HEK293T (cell line): ENCODE data around the gene C1orf105.
"Not testable (repeated sequence)": the region's sequence is repeated elsewhere in the genome, so short reads cannot be mapped to it uniquely, and the experiment has no call there.

Source experiments
- CTCF ChIA-PET: fragments of 350-600 bp; formaldehyde crosslinking; extraction: SDS; loops from one replicate; lab custom pipeline; 2021; ENCODE audit warnings: antibody characterized with exemption, inconsistent platforms; lab: Yijun Ruan, JAX
- POLR2A ChIA-PET: fragments of 350-600 bp; formaldehyde crosslinking; extraction: SDS; loops from one replicate; lab custom pipeline; 2020; ENCODE audit warnings: antibody characterized with exemption, inconsistent platforms; lab: Yijun Ruan, JAX
- DNase-seq: peaks from one replicate; pipeline ENCODE4 v3.0.0; 2012; ENCODE audit warnings: mixed read lengths; ENCODE audit errors: extremely low spot score
- ARNT ChIP-seq: fragments of 450-650 bp; IDR thresholded peaks from 2 replicates; pipeline ENCODE4 v1.6.1; 2017; ENCODE audit warnings: mild to moderate bottlenecking
- BHLHE40 ChIP-seq: fragments of 450-650 bp; IDR thresholded peaks from 2 replicates; pipeline ENCODE4 v1.6.1; 2016; ENCODE audit warnings: mild to moderate bottlenecking, moderate library complexity, borderline replicate concordance
- CTBP1 ChIP-seq: fragments of 450-650 bp; IDR thresholded peaks from 2 replicates; pipeline ENCODE4 v1.6.1; 2016; ENCODE audit warnings: borderline replicate concordance
- ELF4 ChIP-seq: fragments of 450-650 bp; IDR thresholded peaks from 2 replicates; pipeline ENCODE4 v1.6.1; 2017; ENCODE audit warnings: antibody characterized with exemption
- FOXA1 ChIP-seq: fragments of 450-650 bp; IDR thresholded peaks from 2 replicates; pipeline ENCODE4 v1.6.1; 2016; ENCODE audit warnings: mild to moderate bottlenecking
- FOXK2 ChIP-seq: fragments of 450-650 bp; IDR thresholded peaks from 2 replicates; pipeline ENCODE4 v1.6.1; 2016; ENCODE audit warnings: mild to moderate bottlenecking
- FOXM1 ChIP-seq: fragments of 450-650 bp; IDR thresholded peaks from 2 replicates; pipeline ENCODE4 v1.6.1; 2017; ENCODE audit warnings: mild to moderate bottlenecking, borderline replicate concordance
- HDGF ChIP-seq: fragments of 450-650 bp; IDR thresholded peaks from 2 replicates; pipeline ENCODE4 v1.6.1; 2017; ENCODE audit warnings: antibody characterized with exemption, borderline replicate concordance
- L3MBTL2 ChIP-seq: fragments of 450-650 bp; conservative IDR thresholded peaks from 2 replicates; pipeline ENCODE4 v1.6.1; 2016; ENCODE audit warnings: mild to moderate bottlenecking
- LEF1 ChIP-seq: fragments of 450-650 bp; IDR thresholded peaks from 2 replicates; pipeline ENCODE4 v1.6.1; 2017; ENCODE audit warnings: mild to moderate bottlenecking, borderline replicate concordance
- NFRKB ChIP-seq: fragments of 450-650 bp; IDR thresholded peaks from 2 replicates; pipeline ENCODE4 v1.6.1; 2016; ENCODE audit warnings: mild to moderate bottlenecking, moderate library complexity
- PKNOX1 ChIP-seq: fragments of 450-650 bp; IDR thresholded peaks from 2 replicates; pipeline ENCODE4 v1.6.1; 2016
- SP1 ChIP-seq: fragments of 450-650 bp; IDR thresholded peaks from 2 replicates; pipeline ENCODE4 v1.6.1; 2017
- SUZ12 ChIP-seq: fragments of 450-650 bp; IDR thresholded peaks from 2 replicates; pipeline ENCODE4 v1.6.1; 2016; ENCODE audit warnings: mild to moderate bottlenecking
- TARDBP ChIP-seq: fragments of 450-650 bp; IDR thresholded peaks from 2 replicates; pipeline ENCODE4 v1.6.1; 2016
- ZNF384 ChIP-seq: fragments of 450-650 bp; IDR thresholded peaks from 2 replicates; pipeline ENCODE4 v1.6.1; 2016

C1orf105 gene

GRCh38 chr1:172488393-172488792 lies 67.9 kb downstream of the C1orf105 start:
- TF ChIP-seq LEF1, result no peak
- no peak for TF ChIP-seq ZNF384
- no peak for TF ChIP-seq NFRKB
- ChIA-PET CTCF (no interaction called here), POLR2A (no interaction called here)
- no peak for DNase-seq

DNA sequence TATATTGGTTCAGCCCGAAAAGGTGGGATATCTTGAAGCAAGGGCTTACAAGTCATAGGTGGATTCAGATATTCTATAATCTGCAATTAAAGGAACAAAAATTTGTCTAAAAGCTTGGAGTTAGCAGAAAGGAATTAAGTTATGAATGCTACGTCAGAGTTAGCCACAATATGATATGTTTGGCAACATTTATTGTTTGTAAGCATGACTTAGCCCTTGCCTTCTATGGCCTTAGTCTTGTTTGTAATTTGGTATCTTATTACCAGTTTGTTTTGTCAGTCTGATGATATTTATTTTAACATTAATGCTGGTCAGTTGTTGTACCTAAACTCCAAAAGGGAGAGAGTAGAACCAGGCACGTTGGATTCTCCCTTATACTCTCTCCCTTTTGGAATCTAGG lies 69.4 kb downstream of the C1orf105 start:
- TF ChIP-seq NFRKB (no peak), CTBP1 (no peak), ELF4 (no peak), PKNOX1 (no peak), BHLHE40 (no peak)
- ChIA-PET CTCF (no interaction called here), POLR2A (no interaction called here)
- no peak for DNase-seq

DNA sequence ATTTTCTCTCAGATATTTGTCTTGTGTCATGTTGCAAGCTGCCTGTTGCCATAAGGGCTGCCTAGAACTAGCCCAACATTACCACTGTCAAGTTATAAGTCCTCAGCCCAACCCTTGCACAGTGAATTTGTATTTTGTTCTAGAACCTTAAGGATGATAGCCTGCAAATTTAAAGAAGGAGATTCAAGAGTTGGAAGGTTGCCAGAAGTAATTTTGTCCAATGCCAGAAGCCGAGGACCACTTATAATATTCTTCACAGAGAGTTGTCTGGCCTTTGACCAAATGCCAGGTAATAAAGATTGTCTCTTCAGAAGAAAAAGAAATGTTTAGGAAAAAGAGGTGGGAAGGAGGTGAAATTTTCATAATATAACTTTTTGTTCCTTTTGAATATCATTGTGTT lies 71.9 kb downstream of the C1orf105 start:
- ChIA-PET POLR2A (no interaction called here), CTCF (no interaction called here)
- TF ChIP-seq FOXK2 (no peak), NFRKB (no peak), PKNOX1 (no peak), FOXA1 (no peak), ELF4 (no peak), SUZ12 (no peak)
- DNase-seq, result no peak

GRCh38 chr1:172494166-172494565 lies 73.7 kb downstream of the C1orf105 start:
- TF ChIP-seq HDGF (no peak), BHLHE40 (no peak), NFRKB (no peak), SUZ12 (no peak), LEF1 (no peak), PKNOX1 (no peak), ARNT (no peak), FOXM1 (no peak), CTBP1 (no peak), ZNF384 (no peak), SP1 (no peak), FOXA1 (no peak), TARDBP (no peak), ELF4 (no peak), L3MBTL2 (no peak), FOXK2 (no peak)
- POLR2A ChIA-PET, result no interaction called here
- no peak for DNase-seq
- CTCF ChIA-PET, result no interaction called here

DNA sequence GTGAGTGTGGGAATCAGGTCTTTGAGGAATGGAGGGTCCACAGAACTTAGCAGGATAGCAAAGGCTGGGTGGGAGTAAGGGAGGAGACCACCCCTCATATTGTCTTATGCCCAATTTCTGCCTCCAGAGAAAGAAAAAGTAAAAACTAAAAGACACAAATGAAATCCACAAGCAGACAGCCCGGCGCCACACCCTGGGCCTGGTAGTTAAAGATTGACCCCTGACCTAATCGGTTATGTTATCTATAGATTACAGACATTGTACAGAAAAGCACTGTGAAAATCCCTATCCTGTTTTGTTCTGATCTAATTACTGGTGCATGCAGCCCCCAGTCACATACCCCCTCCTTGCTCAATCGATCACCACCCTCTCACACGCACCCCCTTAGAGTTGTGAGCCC lies 75.6 kb downstream of the C1orf105 start:
- CTCF ChIA-PET, DNase-seq: not testable (repeated sequence)
- POLR2A ChIA-PET, result interaction anchor here (0.5 kb wide), 1 partner anchor 714 kb away, joined by 3 read pairs; no protein-coding TSS in a partner anchor

- no peak for DNase-seq
Measured at GRCh38 chr1:172496678-172497077, 76.2 kb downstream of the C1orf105 start.

DNA sequence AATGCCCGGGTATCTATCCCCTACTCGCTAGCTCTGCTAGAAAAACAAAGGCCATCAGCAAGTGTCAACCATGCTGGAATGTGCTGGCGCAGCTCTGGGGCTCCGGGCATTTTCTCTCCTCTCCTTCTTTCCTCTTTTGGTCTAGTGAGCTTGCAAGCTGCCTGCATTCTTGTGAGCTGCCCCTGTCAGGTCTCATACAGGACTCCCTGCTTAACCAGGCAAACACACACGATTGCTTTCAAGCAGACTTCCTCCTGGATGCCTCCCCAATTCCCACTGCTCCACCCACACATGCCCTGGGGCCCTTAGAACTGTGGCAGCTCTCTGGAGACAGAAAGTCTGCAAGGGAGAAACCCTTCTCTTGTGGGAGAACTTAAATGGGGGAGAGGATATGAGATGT lies 76.7 kb downstream of the C1orf105 start:
- CTCF ChIA-PET, result no interaction called here
- POLR2A ChIA-PET, result interaction anchor here (0.8 kb wide), 1 partner anchor 10 kb away, joined by 3 read pairs; no protein-coding TSS in a partner anchor

More at GRCh38 chr1:172496678-172497077, 76.2 kb downstream of the C1orf105 start:
- no peak for TF ChIP-seq L3MBTL2
- TF ChIP-seq ZNF384, result no peak
- TF ChIP-seq CTBP1, result no peak
- no peak for TF ChIP-seq BHLHE40
- TF ChIP-seq SP1, result no peak
- TF ChIP-seq ARNT, result no peak
- TF ChIP-seq FOXM1, result no peak
- POLR2A ChIA-PET, result no interaction called here
- CTCF ChIA-PET, result no interaction called here

More for the DNA sequence above, 76.7 kb downstream of the C1orf105 start:
- DNase-seq, result peak; percentile 21
- no peak for TF ChIP-seq FOXK2
- TF ChIP-seq HDGF, result no peak
- no peak for TF ChIP-seq BHLHE40
- TF ChIP-seq ZNF384, result no peak
- TF ChIP-seq TARDBP, result no peak
- TF ChIP-seq FOXA1, result no peak
- no peak for TF ChIP-seq ARNT
- no peak for TF ChIP-seq CTBP1
